ENCODE measurements around the gene EML5.

- TF ChIP-seq, protein P1, sequence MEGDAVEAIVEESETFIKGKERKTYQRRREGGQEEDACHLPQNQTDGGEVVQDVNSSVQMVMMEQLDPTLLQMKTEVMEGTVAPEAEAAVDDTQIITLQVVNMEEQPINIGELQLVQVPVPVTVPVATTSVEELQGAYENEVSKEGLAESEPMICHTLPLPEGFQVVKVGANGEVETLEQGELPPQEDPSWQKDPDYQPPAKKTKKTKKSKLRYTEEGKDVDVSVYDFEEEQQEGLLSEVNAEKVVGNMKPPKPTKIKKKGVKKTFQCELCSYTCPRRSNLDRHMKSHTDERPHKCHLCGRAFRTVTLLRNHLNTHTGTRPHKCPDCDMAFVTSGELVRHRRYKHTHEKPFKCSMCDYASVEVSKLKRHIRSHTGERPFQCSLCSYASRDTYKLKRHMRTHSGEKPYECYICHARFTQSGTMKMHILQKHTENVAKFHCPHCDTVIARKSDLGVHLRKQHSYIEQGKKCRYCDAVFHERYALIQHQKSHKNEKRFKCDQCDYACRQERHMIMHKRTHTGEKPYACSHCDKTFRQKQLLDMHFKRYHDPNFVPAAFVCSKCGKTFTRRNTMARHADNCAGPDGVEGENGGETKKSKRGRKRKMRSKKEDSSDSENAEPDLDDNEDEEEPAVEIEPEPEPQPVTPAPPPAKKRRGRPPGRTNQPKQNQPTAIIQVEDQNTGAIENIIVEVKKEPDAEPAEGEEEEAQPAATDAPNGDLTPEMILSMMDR (IDR thresholded peaks at IDR 0.05), result no peak
- no peak for TF ChIP-seq POLR2AphosphoS5 (IDR thresholded peaks at IDR 0.05)
- no peak for TF ChIP-seq POLR2A (IDR thresholded peaks at IDR 0.05)
- TF ChIP-seq EP300 (IDR thresholded peaks at IDR 0.05), result no peak
Observed at GRCh38 chr14:88799522-88799921, 6.8 kb upstream of the EML5 start.
